ENCODE data around the gene C22orf15.

Gene C22orf15, protein sequence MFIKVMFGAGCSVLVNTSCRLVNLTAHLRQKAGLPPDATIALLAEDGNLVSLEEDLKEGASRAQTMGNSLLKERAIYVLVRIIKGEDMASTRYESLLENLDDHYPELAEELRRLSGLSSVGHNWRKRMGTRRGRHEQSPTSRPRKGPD

DNA sequence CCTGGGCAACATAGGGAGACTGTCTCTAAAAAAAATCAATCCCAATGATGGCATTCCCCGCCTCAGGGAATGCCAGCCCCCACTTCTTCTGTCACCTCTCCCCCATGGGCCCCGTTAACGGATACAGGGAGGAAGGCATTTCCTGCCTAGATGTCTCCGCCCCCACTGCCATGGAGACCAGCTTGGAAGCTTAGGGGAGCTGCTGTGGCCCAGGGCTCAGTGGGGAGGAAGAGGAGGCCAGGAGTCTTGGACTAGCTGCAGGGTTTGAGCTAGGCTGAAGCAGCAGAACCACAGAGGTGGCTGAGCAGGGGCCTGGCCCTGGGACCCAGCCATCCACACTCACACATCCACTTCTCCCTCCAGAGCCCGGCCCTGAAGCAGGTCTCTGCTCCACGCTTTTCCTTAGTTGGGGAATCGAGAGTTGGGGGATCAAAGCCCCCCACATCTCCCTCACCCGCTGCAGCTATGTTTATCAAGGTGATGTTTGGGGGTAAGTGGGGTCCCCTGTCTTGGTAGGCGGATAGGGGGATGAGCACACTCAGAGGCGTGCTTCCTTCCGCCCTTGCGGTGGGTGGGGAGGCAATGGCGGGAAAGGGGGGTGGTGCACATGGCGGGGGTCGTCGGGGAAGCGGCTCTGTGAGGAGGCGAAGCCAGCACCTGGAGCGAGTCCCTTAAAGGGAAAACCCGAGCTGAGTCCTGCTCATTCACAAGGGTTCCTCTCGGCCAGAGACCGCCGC, at the start of gene C22orf15:
Gene C22orf15 (plus strand): TSS at position 149 of the 737 bp plus-strand sequence. CDS start 317 bp downstream, at position 466.
- H3K4me3 ChIP-seq (ENCODE audit: control insufficient read depth, low read depth, low read length), result no peak within 1 kb of the TSS
- no peak for DNase-seq (ENCODE audit: low read depth)
- no peak for TF ChIP-seq CTCF (IDR thresholded peaks at IDR 0.05; ENCODE audit: control insufficient read depth, insufficient read depth, low read depth, low read length, missing control alignments)

DNA sequence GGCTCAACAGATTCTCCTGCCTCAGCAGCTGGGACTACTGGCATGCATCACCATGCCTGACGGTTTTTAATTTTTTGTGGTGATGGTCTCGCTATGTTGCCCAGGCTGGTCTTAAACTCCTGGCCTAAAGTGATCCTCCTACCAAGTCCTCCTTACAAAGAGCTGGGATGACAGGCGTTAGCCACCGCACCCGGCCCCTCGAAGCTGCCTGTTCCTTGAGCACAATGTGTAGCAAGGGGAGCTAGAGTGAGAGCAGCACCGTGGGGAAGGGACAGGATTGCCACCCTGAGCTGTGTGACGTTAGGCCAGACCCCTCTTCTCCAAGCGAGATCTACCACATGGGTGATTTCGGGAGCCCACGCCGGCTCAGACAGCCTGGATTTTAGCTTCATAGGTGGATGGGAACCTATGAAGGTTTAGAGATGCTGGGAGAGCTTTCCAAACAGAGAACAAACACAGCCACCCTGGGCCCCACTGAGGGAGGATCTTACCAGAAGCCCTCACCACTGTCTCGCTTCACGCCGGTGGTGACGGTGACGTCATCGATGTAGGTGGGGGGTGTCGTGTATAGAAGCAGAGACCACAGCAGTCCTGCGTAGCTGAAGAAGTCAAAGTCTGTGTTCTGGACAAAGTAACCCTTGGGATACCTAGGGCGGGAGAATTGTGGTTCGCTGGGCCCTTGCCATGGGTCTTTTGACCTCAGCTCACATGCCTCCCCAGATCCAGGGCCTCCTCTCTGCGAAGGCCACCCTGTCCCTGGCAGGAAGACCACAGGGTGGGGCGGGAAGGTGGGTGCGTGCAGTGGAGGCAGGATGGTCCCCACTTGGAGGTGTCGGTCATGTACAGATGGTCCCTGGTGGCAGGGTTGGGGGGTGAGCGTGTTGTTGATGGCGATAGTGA, 48.8 kb upstream of the C22orf15 start:
- no peak for DNase-seq (ENCODE audit: low read depth)

GRCh38 chr22:23714596-23715578, 47.9 kb upstream of the C22orf15 start:
- TF ChIP-seq CTCF (IDR thresholded peaks at IDR 0.05; ENCODE audit: control insufficient read depth, insufficient read depth, low read depth, low read length, missing control alignments), result no peak
- H3K4me3 ChIP-seq (ENCODE audit: control insufficient read depth, low read depth, low read length), result no peak overlapping the region
- DNase-seq (ENCODE audit: low read depth), result no peak

More for the DNA sequence above, 48.8 kb upstream of the C22orf15 start:
- no peak overlapping the region for H3K4me3 ChIP-seq (ENCODE audit: control insufficient read depth, low read depth, low read length)
- TF ChIP-seq CTCF (IDR thresholded peaks at IDR 0.05; ENCODE audit: control insufficient read depth, insufficient read depth, low read depth, low read length, missing control alignments), result no peak

GRCh38 chr22:23715806-23716375, 46.9 kb upstream of the C22orf15 start:
- H3K4me3 ChIP-seq (ENCODE audit: control insufficient read depth, low read depth, low read length), result peak overlapping the region; percentile 83; the same call in 1 of the 2 replicates
- no peak for DNase-seq (ENCODE audit: low read depth)
- no peak for TF ChIP-seq CTCF (IDR thresholded peaks at IDR 0.05; ENCODE audit: control insufficient read depth, insufficient read depth, low read depth, low read length, missing control alignments)

- no peak for TF ChIP-seq CTCF (IDR thresholded peaks at IDR 0.05; ENCODE audit: control insufficient read depth, insufficient read depth, low read depth, low read length, missing control alignments)
- peak overlapping the region; percentile 83 for H3K4me3 ChIP-seq (ENCODE audit: control insufficient read depth, low read depth, low read length)
- peak; percentile 24 for DNase-seq (ENCODE audit: low read depth)
Measured at GRCh38 chr22:23716811-23717801, 45.7 kb upstream of the C22orf15 start.

All from AG09309 (cell line).